Activated CD4-positive, alpha-beta T cell treated with anti-CD3 and anti-CD28 coated beads, Interleukin-2, amount 10 ng/mL, durations not matched to agents 24 days and 14 days (primary cell): Measurements from ENCODE around the gene CHST1. TPM values are rescaled to one million over a fixed set of nuclear protein-coding genes. Genes with fewer than 3 reads are reported as not detected.

Experiments used
- DNase-seq: peaks from one replicate; pipeline ENCODE4 v3.0.0; 2022
- H3K27ac Mint-ChIP-seq: one replicate; pipeline ENCODE4 v1.8.0; 2022; ENCODE audit warnings: mild to moderate bottlenecking, mixed read lengths
- H3K27me3 Mint-ChIP-seq: one replicate; pipeline ENCODE4 v1.8.0; 2022; ENCODE audit warnings: mixed read lengths
- H3K36me3 Mint-ChIP-seq: one replicate; pipeline ENCODE4 v1.8.0; 2022; ENCODE audit warnings: low read depth, mild to moderate bottlenecking, mixed read lengths
- H3K4me1 Mint-ChIP-seq: one replicate; pipeline ENCODE4 v1.8.0; 2021; ENCODE audit warnings: mixed read lengths
- H3K4me3 Mint-ChIP-seq: one replicate; pipeline ENCODE4 v1.8.0; 2022; ENCODE audit warnings: mild to moderate bottlenecking, moderate library complexity, mixed read lengths
- H3K9me3 Mint-ChIP-seq: one replicate; pipeline ENCODE4 v1.8.0; 2021; ENCODE audit warnings: mixed read lengths
- intact Hi-C: fragments of 100-400 bp; cut with micrococcal nuclease; formaldehyde crosslinking; loops from one replicate; pipeline ENCODE4 v1.15.1; 2023
- total RNA-seq: library from RNA; stranded (reverse); gene quantifications from 2 replicates; pipeline ENCODE4 v1.2.3, GENCODE V29; 2022

CHST1 gene
- total RNA-seq, 1 donor from 2014 or later, result 0.28 TPM

- Mint-ChIP-seq H3K4me3 (no peak overlapping the region), H3K36me3 (no peaks in the 10 kb centered on the region), H3K4me1 (no peaks in the 10 kb centered on the region), H3K27ac (no peak overlapping the region), H3K27me3 (peaks cover 3% of the 10 kb centered on the region), H3K9me3 (peaks cover 10% of the 10 kb centered on the region)
- intact Hi-C loops, result no loop called here
- no peak for DNase-seq
Measured at GRCh38 chr11:45622861-45623260, 42.6 kb downstream of the CHST1 start.

- intact Hi-C loops, result no loop called here
- Mint-ChIP-seq H3K9me3 (peaks cover 10% of the 10 kb centered on the region), H3K27me3 (peaks cover 3% of the 10 kb centered on the region), H3K27ac (no peak overlapping the region), H3K4me3 (no peak overlapping the region), H3K36me3 (no peaks in the 10 kb centered on the region), H3K4me1 (no peaks in the 10 kb centered on the region)
- no peak for DNase-seq
Measured at GRCh38 chr11:45622283-45622682, 43.1 kb downstream of the CHST1 start.

- intact Hi-C loops, result no loop called here
- no peak overlapping the region for H3K27ac Mint-ChIP-seq
- H3K4me3 Mint-ChIP-seq, result no peak overlapping the region
- H3K36me3 Mint-ChIP-seq, result no peaks in the 10 kb centered on the region
- H3K27me3 Mint-ChIP-seq, result peaks cover 3% of the 10 kb centered on the region
- H3K9me3 Mint-ChIP-seq, result peaks cover 10% of the 10 kb centered on the region
- DNase-seq, result no peak
- H3K4me1 Mint-ChIP-seq, result no peaks in the 10 kb centered on the region
Measured at GRCh38 chr11:45621588-45621987, 43.8 kb downstream of the CHST1 start.

- intact Hi-C loops, result no loop called here
- Mint-ChIP-seq H3K4me1 (no peaks in the 10 kb centered on the region), H3K27me3 (peaks cover 3% of the 10 kb centered on the region), H3K4me3 (no peak overlapping the region), H3K36me3 (no peaks in the 10 kb centered on the region), H3K27ac (no peak overlapping the region), H3K9me3 (peaks cover 10% of the 10 kb centered on the region)
- DNase-seq, result no peak
Measured at GRCh38 chr11:45620243-45620642, 45.2 kb downstream of the CHST1 start.

GRCh38 chr11:45618897-45619296, 46.5 kb downstream of the CHST1 start:
- Mint-ChIP-seq H3K36me3 (no peaks in the 10 kb centered on the region), H3K27ac (no peak overlapping the region), H3K4me1 (no peaks in the 10 kb centered on the region), H3K27me3 (peaks cover 9% of the 10 kb centered on the region), H3K9me3 (peaks cover 10% of the 10 kb centered on the region), H3K4me3 (no peak overlapping the region)
- DNase-seq, result no peak
- intact Hi-C loops, result no loop called here

GRCh38 chr11:45617871-45618601, 47.4 kb downstream of the CHST1 start:
- peaks cover 10% of the 10 kb centered on the region for H3K9me3 Mint-ChIP-seq
- intact Hi-C loops, result no loop called here
- no peak for DNase-seq
- H3K4me1 Mint-ChIP-seq, result no peaks in the 10 kb centered on the region
- no peak overlapping the region for H3K27ac Mint-ChIP-seq
- H3K27me3 Mint-ChIP-seq, result peaks cover 13% of the 10 kb centered on the region
- H3K36me3 Mint-ChIP-seq, result no peaks in the 10 kb centered on the region
- H3K4me3 Mint-ChIP-seq, result no peak overlapping the region

GRCh38 chr11:45616802-45617549, 48.4 kb downstream of the CHST1 start:
- intact Hi-C loops, result no loop called here
- Mint-ChIP-seq H3K27ac (no peak overlapping the region), H3K36me3 (no peaks in the 10 kb centered on the region), H3K9me3 (peaks cover 10% of the 10 kb centered on the region), H3K4me3 (no peak overlapping the region), H3K4me1 (no peaks in the 10 kb centered on the region), H3K27me3 (peaks cover 13% of the 10 kb centered on the region)
- DNase-seq, result no peak

GRCh38 chr11:45615182-45615792, 50.1 kb downstream of the CHST1 start:
- no peaks in the 10 kb centered on the region for H3K4me1 Mint-ChIP-seq
- H3K36me3 Mint-ChIP-seq, result no peaks in the 10 kb centered on the region
- H3K27ac Mint-ChIP-seq, result no peak overlapping the region
- peaks cover 7% of the 10 kb centered on the region for H3K9me3 Mint-ChIP-seq
- no peak for DNase-seq
- intact Hi-C loops, result no loop called here
- H3K27me3 Mint-ChIP-seq, result peaks cover 15% of the 10 kb centered on the region
- no peak overlapping the region for H3K4me3 Mint-ChIP-seq

- intact Hi-C loops, result no loop called here
- H3K27ac Mint-ChIP-seq, result no peak overlapping the region
- H3K9me3 Mint-ChIP-seq, result peaks cover 4% of the 10 kb centered on the region
- peaks cover 15% of the 10 kb centered on the region for H3K27me3 Mint-ChIP-seq
- H3K36me3 Mint-ChIP-seq, result no peaks in the 10 kb centered on the region
- no peaks in the 10 kb centered on the region for H3K4me1 Mint-ChIP-seq
- no peak overlapping the region for H3K4me3 Mint-ChIP-seq
- no peak for DNase-seq
Measured at GRCh38 chr11:45614196-45614828, 51.1 kb downstream of the CHST1 start.

- no peaks in the 10 kb centered on the region for H3K4me1 Mint-ChIP-seq
- no peak overlapping the region for H3K27ac Mint-ChIP-seq
- no peaks in the 10 kb centered on the region for H3K36me3 Mint-ChIP-seq
- peaks cover 12% of the 10 kb centered on the region for H3K27me3 Mint-ChIP-seq
- peaks cover 5% of the 10 kb centered on the region for H3K9me3 Mint-ChIP-seq
- H3K4me3 Mint-ChIP-seq, result no peak overlapping the region
- DNase-seq, result no peak
- intact Hi-C loops, result no loop called here
Measured at GRCh38 chr11:45610627-45611026, 54.8 kb downstream of the CHST1 start.

- no peaks in the 10 kb centered on the region for H3K4me1 Mint-ChIP-seq
- no peak overlapping the region for H3K27ac Mint-ChIP-seq
Measured at GRCh38 chr11:45609902-45610301, 55.5 kb downstream of the CHST1 start.

GRCh38 chr11:45609337-45609736, 56.1 kb downstream of the CHST1 start:
- intact Hi-C loops, result no loop called here
- Mint-ChIP-seq H3K4me1 (no peaks in the 10 kb centered on the region), H3K9me3 (peaks cover 5% of the 10 kb centered on the region), H3K4me3 (no peak overlapping the region), H3K27ac (no peak overlapping the region), H3K36me3 (no peaks in the 10 kb centered on the region), H3K27me3 (peaks cover 8% of the 10 kb centered on the region)
- DNase-seq, result no peak

More at GRCh38 chr11:45609902-45610301, 55.5 kb downstream of the CHST1 start:
- Mint-ChIP-seq H3K36me3 (no peaks in the 10 kb centered on the region), H3K4me3 (no peak overlapping the region), H3K27me3 (peaks cover 11% of the 10 kb centered on the region), H3K9me3 (peaks cover 5% of the 10 kb centered on the region)
- intact Hi-C loops, result no loop called here
- no peak for DNase-seq

- intact Hi-C loops, result no loop called here
- Mint-ChIP-seq H3K9me3 (peaks cover 5% of the 10 kb centered on the region), H3K27me3 (peaks cover 14% of the 10 kb centered on the region), H3K27ac (no peak overlapping the region), H3K4me1 (no peaks in the 10 kb centered on the region), H3K4me3 (no peak overlapping the region), H3K36me3 (no peaks in the 10 kb centered on the region)
- DNase-seq, result no peak
Measured at GRCh38 chr11:45607995-45608394, 57.4 kb downstream of the CHST1 start.
